ENCODE data around the gene ZNF324.

ZNF324 gene

DNA sequence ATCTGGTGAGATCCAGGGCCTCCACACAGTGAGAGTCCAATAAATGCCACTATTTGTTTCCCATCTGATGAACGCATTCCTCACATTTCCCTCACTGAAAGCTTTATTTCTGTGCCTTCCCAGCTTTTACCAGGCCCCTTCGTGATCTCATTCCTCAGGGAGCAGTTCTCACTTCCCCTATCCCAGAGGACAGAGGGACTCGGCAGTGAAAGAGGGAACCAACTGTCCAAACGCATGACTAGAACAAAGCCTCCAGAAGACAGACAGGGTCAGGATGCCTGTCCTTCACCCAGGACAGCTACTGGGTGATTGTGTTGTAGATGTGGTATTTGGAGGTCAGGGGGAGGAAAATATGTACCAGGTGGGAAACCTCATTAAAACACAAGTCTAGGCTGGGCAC is 54.8 kb downstream of the ZNF324 start:
- TF ChIP-seq, protein P1, sequence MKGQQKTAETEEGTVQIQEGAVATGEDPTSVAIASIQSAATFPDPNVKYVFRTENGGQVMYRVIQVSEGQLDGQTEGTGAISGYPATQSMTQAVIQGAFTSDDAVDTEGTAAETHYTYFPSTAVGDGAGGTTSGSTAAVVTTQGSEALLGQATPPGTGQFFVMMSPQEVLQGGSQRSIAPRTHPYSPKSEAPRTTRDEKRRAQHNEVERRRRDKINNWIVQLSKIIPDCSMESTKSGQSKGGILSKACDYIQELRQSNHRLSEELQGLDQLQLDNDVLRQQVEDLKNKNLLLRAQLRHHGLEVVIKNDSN (IDR thresholded peaks at IDR 0.05), result no peak

DNA sequence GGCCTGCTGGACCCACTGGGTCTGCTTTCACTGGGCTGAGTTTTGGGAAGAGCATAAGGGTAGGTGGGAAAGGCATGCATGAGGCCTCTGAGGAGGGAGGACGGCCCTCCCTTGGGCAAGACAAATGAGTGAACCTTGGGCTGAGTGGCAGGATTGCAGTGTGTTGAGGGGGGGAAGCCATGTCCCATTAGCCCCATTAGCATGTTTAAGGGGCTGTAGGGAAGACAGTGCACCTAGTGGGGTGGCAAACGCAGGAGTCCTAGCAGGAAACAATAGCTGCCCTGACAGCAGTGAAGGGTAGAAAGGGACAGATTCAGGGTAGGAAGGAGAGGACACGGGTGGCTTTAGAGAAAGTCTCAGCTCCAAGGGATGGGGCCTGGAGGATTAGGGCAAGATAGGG is 55.8 kb downstream of the ZNF324 start:
- TF ChIP-seq CREB1 (IDR thresholded peaks at IDR 0.05; ENCODE audit: low read depth) (no peak), FOXM1 (IDR thresholded peaks at IDR 0.05; ENCODE audit: borderline replicate concordance, low read depth) (no peak), ZBTB7A (IDR thresholded peaks at IDR 0.05; ENCODE audit: low read depth) (no peak), EP300 (IDR thresholded peaks at IDR 0.05; ENCODE audit: borderline replicate concordance) (no peak), CEBPB (IDR thresholded peaks at IDR 0.05) (no peak), RAD21 (IDR thresholded peaks at IDR 0.05; ENCODE audit: low read depth) (no peak)
- TF ChIP-seq, protein P1 (IDR thresholded peaks at IDR 0.05), result no peak

All from Ishikawa (cell line).